HepG2 (cell line): ENCODE data around the gene GINS2. TPM values are rescaled to one million over a fixed set of nuclear protein-coding genes. Genes with fewer than 3 reads are reported as not detected.

ENCODE experiments used
- BRCA1 ChIP-seq: sonication (generic); formaldehyde crosslinking; IDR thresholded peaks from 2 replicates; pipeline ENCODE4 v1.4.0; 2020; ENCODE audit warnings: missing genetic modification reagents
- BRD4 ChIP-seq: sonication (generic); formaldehyde crosslinking; IDR thresholded peaks from 2 replicates; pipeline ENCODE4 v1.4.0; 2020; ENCODE audit warnings: missing genetic modification reagents
- DMTF1 ChIP-seq: sonication (generic); formaldehyde crosslinking; IDR thresholded peaks from 2 replicates; pipeline ENCODE4 v1.4.0; 2020; ENCODE audit warnings: mild to moderate bottlenecking, missing genetic modification reagents
- DNMT3B ChIP-seq: conservative IDR thresholded peaks from 2 replicates; pipeline ENCODE4 v1.6.1; 2016; ENCODE audit warnings: missing biosample characterization, control low read depth
- JUN ChIP-seq: sonication (generic); formaldehyde crosslinking; IDR thresholded peaks from 2 replicates; pipeline ENCODE4 v1.4.0; 2020; ENCODE audit warnings: mild to moderate bottlenecking, missing genetic modification reagents
- NBN ChIP-seq: fragments of 450-650 bp; conservative IDR thresholded peaks from 2 replicates; pipeline ENCODE4 v1.6.1; 2017
- NCOA5 ChIP-seq: sonication (generic); formaldehyde crosslinking; IDR thresholded peaks from 2 replicates; pipeline ENCODE4 v1.4.0; 2020; ENCODE audit warnings: missing genetic modification reagents
- TFDP2 ChIP-seq: sonication (generic); formaldehyde crosslinking; IDR thresholded peaks from 2 replicates; pipeline ENCODE4 v1.4.0; 2020; ENCODE audit warnings: missing genetic modification reagents
- YEATS2 ChIP-seq: sonication (generic); formaldehyde crosslinking; IDR thresholded peaks from 2 replicates; pipeline ENCODE4 v1.4.0; 2020; ENCODE audit warnings: missing genetic modification reagents, borderline replicate concordance
- ZFX ChIP-seq: sonication (generic); formaldehyde crosslinking; IDR thresholded peaks from 2 replicates; pipeline ENCODE4 v1.4.0; 2020; ENCODE audit warnings: mild to moderate bottlenecking, low read depth, missing genetic modification reagents, moderate library complexity
- ZNF24 ChIP-seq: fragments of 450-650 bp; IDR thresholded peaks from 2 replicates; pipeline ENCODE4 v1.6.1; 2017; ENCODE audit warnings: antibody characterized with exemption, mild to moderate bottlenecking
- ZNF275 ChIP-seq: sonication (generic); formaldehyde crosslinking; IDR thresholded peaks from 2 replicates; pipeline ENCODE4 v1.8.0; 2022; ENCODE audit warnings: missing genetic modification reagents, mild to moderate bottlenecking, inconsistent platforms, borderline replicate concordance
- ZNF367 ChIP-seq: sonication (generic); formaldehyde crosslinking; IDR thresholded peaks from 2 replicates; pipeline ENCODE4 v1.4.0; 2020; ENCODE audit warnings: missing genetic modification reagents, borderline replicate concordance
- ZNF546 ChIP-seq: sonication (generic); formaldehyde crosslinking; conservative IDR thresholded peaks from 2 replicates; pipeline ENCODE4 v1.8.1; 2023; ENCODE audit warnings: mild to moderate bottlenecking, missing genetic modification reagents
- ZNF558 ChIP-seq: sonication (generic); formaldehyde crosslinking; IDR thresholded peaks from 2 replicates; pipeline ENCODE4 v1.9.0; 2022; ENCODE audit warnings: mild to moderate bottlenecking, missing genetic modification reagents, borderline replicate concordance
- ZNF878 ChIP-seq: sonication (generic); formaldehyde crosslinking; IDR thresholded peaks from 2 replicates; pipeline ENCODE4 v1.8.1; 2023; ENCODE audit warnings: mild to moderate bottlenecking, missing genetic modification reagents, moderate library complexity
- polyA plus RNA-seq, 8 experiments: library from polyadenylated mRNA; depleted of rRNA in 3 of 8; stranded (reverse) in 7 of 8; unstranded in 1 of 8; fragments of >200 nt; fragmentation: Illumina TruSeq in 4 of 8; extraction: Trizol in 4 of 8; gene quantifications; 2 replicates each; pipeline versions ENCODE4 v1.2.1 to v1.2.3, GENCODE V29; 2011 to 2016; ENCODE audit warnings: low read depth in 4 of 8, missing spikeins in 1 of 8, mixed read lengths in 1 of 8; ENCODE audit not compliant: insufficient read depth in 1 of 8
- total RNA-seq, 5 experiments: library from RNA; depleted of rRNA; stranded (reverse); fragments of >200 nt; fragmentation: Illumina TruSeq; extraction: Trizol; gene quantifications; 2 replicates each; pipeline ENCODE4 v1.2.3, GENCODE V29; 2016; ENCODE audit warnings: low read depth in 1 of 5

Gene GINS2
- total and polyA plus RNA-seq, 2 of the 13 experiments (the other 11 are each of a cell fraction or from before 2014, with no cell fraction given) = 10.6 to 48.3 TPM

DNA sequence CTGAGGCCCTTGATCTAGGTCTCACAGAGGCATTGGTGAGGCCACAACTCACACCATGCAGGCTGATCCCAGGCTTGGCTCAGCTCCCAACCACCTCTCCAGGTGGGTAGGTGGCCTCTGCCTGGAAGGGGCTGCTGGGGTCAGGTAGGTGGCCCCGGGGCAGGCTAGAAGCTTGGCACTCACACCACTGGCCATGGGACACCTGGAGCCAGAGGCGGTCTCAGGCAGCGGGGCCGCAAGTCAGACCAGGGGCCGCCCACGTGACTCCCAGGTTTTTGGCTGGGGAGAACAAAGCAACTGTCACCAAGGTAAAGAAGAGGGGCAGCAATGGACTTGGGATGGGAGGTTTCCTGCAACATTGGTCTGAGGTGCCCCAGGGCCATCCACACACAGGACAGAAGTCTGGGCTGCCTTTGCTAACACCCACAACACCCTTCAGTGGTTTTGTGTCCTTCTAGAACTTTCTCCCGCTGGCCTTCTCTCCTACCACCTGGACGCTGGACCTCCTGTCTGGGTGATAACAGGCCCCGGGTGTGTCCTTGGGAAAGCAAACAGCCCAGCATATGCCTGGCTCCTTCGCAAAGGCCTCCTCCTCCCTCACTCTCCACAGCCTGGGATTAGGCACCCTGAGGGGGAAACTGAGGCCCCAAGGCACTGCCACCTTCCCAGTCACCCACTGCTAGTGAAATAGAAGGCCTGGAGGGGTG, 45.7 kb upstream of the GINS2 start (continued):
- TF ChIP-seq DMTF1 = no peak
- TF ChIP-seq ZNF367 = no peak
- no peak for TF ChIP-seq YEATS2 (CRISPR knock-in tag)
- no peak for TF ChIP-seq ZNF24
- peak; percentile 53; the same call in 1 of the 2 replicates for TF ChIP-seq BRCA1 (CRISPR knock-in tag)
- TF ChIP-seq ZFX (CRISPR knock-in tag) = peak; percentile 49; the same call in 1 of the 2 replicates
- no peak for TF ChIP-seq NCOA5 (CRISPR knock-in tag)
- no peak for TF ChIP-seq BRD4 (CRISPR knock-in tag)
- TF ChIP-seq ZNF275 = no peak
- TF ChIP-seq TFDP2 (CRISPR knock-in tag) = peak; percentile 46; the same call in 1 of the 2 replicates
- no peak for TF ChIP-seq NBN
- no peak for TF ChIP-seq DNMT3B (CRISPR knock-in tag)
- TF ChIP-seq ZNF558 (CRISPR knock-in tag) = no peak
- TF ChIP-seq JUN (CRISPR knock-in tag) = no peak
- TF ChIP-seq ZNF878 (CRISPR knock-in tag) = no peak
- 0 out of 2 replicates have a peak, but pooled peaks have one; percentile 38 for TF ChIP-seq ZNF546 (CRISPR knock-in tag)
